NCI-H2196 treated with DMSO at 0.1 percent for 48 hours (cell line): Measurements from ENCODE around the gene MYBBP1A.

Experiments used
- DNase-seq: peaks from one replicate; lab custom pipeline; 2025; ENCODE audit not compliant: unreplicated experiment; lab: John Stamatoyannopoulos, UW

The MYBBP1A gene

GRCh38 chr17:4572131-4572530, 16.9 kb upstream of the MYBBP1A start:
- DNase-seq, result no peak

- DNase-seq, result no peak
Measured at GRCh38 chr17:4569591-4569990, 14.4 kb upstream of the MYBBP1A start.

- no peak for DNase-seq
Measured at GRCh38 chr17:4566785-4567184, 11.6 kb upstream of the MYBBP1A start.

GRCh38 chr17:4565209-4566141, 10.3 kb upstream of the MYBBP1A start:
- peak; percentile 69 for DNase-seq

GRCh38 chr17:4562015-4562969, 7.1 kb upstream of the MYBBP1A start:
- no peak for DNase-seq

GRCh38 chr17:4560837-4561256, 5.7 kb upstream of the MYBBP1A start:
- DNase-seq, result no peak

- DNase-seq, result no peak
Measured at GRCh38 chr17:4560421-4560820, 5.2 kb upstream of the MYBBP1A start, which contains the start of gene GGT6. GGT6 (minus strand) TSS chr17:4560577; CDS start chr17:4560521, 56 bp downstream.

- no peak for DNase-seq
Measured at GRCh38 chr17:4559966-4560365, 4.8 kb upstream of the MYBBP1A start.

GRCh38 chr17:4559139-4559791, 4.1 kb upstream of the MYBBP1A start:
- no peak for DNase-seq

- no peak for DNase-seq
Measured at GRCh38 chr17:4558347-4558971, 3.3 kb upstream of the MYBBP1A start.

GRCh38 chr17:4557626-4558346, 2.6 kb upstream of the MYBBP1A start:
- DNase-seq, result no peak

GRCh38 chr17:4556996-4557395, 1.8 kb upstream of the MYBBP1A start:
- no peak for DNase-seq

GRCh38 chr17:4555873-4556759, 932 bp upstream of the MYBBP1A start:
- no peak for DNase-seq

- no peak for DNase-seq
Measured at GRCh38 chr17:4554441-4554996, 665 bp downstream of the MYBBP1A start.

GRCh38 chr17:4553669-4554068, 1.5 kb downstream of the MYBBP1A start:
- DNase-seq, result no peak

- no peak for DNase-seq
Measured at GRCh38 chr17:4551796-4552525, 3.2 kb downstream of the MYBBP1A start.

GRCh38 chr17:4551141-4551540, 4.0 kb downstream of the MYBBP1A start:
- no peak for DNase-seq

- DNase-seq, result no peak
Measured at GRCh38 chr17:4550534-4551039, 4.6 kb downstream of the MYBBP1A start.
